ENCODE data around the gene ITGB6.

Gene ITGB6

GRCh38 chr2:160060297-160060696, 139.8 kb downstream of the ITGB6 start:
- TF ChIP-seq POLR2A (IDR thresholded peaks at IDR 0.05; ENCODE audit: low read length) (no peak), GATA1 (IDR thresholded peaks at IDR 0.05; ENCODE audit: low read depth, low read length) (no peak)
- no peak for DNase-seq

DNA sequence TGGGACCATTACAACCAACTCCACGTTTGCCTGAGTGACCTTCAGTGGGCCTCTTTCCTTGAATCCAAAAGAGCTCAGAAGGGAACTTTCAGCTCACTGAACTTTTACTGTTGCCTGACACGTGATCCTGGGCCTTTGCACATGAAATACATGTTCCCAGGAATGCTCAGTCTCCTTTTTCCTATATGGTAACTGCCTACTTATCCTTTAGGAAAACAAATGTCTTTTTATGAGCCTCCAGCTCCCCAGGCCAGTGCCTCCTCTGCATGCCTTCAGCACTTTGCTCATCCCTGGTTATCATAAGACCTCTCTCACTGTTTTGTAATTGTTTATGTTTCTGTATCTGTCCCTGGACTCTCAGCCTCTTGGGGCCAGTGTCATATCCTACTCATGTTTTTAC, 142.7 kb downstream of the ITGB6 start:
- no peak for TF ChIP-seq POLR2A (IDR thresholded peaks at IDR 0.05; ENCODE audit: low read length)
- TF ChIP-seq GATA1 (IDR thresholded peaks at IDR 0.05; ENCODE audit: low read depth, low read length), result no peak
- no peak for DNase-seq

GRCh38 chr2:160055726-160056108, 144.4 kb downstream of the ITGB6 start:
- no peak for TF ChIP-seq POLR2A (IDR thresholded peaks at IDR 0.05; ENCODE audit: low read length)
- TF ChIP-seq GATA1 (IDR thresholded peaks at IDR 0.05; ENCODE audit: low read depth, low read length), result no peak
- DNase-seq, result no peak

- DNase-seq, result no peak
- TF ChIP-seq GATA1 (IDR thresholded peaks at IDR 0.05; ENCODE audit: low read depth, low read length), result no peak
- no peak for TF ChIP-seq POLR2A (IDR thresholded peaks at IDR 0.05; ENCODE audit: low read length)
Measured at GRCh38 chr2:160054984-160055725, 144.9 kb downstream of the ITGB6 start.

- no peak for DNase-seq
- TF ChIP-seq POLR2A (IDR thresholded peaks at IDR 0.05; ENCODE audit: low read length), result no peak
- TF ChIP-seq GATA1 (IDR thresholded peaks at IDR 0.05; ENCODE audit: low read depth, low read length), result no peak
Measured at GRCh38 chr2:160053946-160054345, 146.1 kb downstream of the ITGB6 start.

GRCh38 chr2:160052531-160052930, 147.5 kb downstream of the ITGB6 start:
- no peak for DNase-seq
- TF ChIP-seq GATA1 (IDR thresholded peaks at IDR 0.05; ENCODE audit: low read depth, low read length) (no peak), POLR2A (IDR thresholded peaks at IDR 0.05; ENCODE audit: low read length) (no peak)

DNA sequence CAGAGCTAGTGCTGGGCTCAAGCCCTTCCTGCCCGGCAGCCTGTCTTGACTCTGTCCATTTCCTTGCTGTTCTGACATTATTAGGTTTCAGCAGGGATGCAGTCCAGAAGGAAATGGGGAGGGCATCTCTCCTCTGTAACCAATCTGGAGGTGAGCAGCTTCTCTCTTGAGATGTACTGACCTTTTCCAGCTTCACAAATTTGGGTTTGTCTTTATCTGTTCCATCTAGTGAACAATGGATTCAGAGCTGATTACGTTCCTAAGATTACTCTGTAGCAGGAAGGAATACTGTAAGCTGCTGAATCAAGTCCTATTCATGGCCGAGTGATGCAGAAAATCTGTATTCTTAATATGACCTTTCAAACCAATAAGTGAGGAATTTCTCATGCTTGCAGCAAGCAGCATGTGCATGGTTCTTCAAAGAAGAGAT, 148.7 kb downstream of the ITGB6 start:
- no peak for DNase-seq
- TF ChIP-seq GATA1 (IDR thresholded peaks at IDR 0.05; ENCODE audit: low read depth, low read length) (no peak), POLR2A (IDR thresholded peaks at IDR 0.05; ENCODE audit: low read length) (no peak)

DNA sequence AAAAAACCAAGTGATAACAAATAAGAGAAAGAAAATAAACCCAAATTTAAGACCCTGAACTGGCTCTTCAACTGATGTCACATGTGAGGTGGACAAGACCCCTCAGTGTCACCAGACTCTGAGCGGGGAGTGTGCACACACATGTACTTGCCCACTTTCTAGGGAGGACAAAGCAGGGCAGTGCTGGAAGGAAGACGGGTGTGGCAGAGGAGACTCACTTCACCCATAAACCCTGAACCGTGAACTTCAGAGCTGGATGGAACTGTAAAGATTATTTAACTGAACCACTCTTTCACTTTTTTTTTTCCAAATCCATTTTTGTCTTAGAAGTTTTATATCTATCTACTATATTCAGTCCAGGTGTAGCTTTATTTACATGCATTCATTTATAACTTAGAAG, 149.9 kb downstream of the ITGB6 start:
- no peak for TF ChIP-seq GATA1 (IDR thresholded peaks at IDR 0.05; ENCODE audit: low read depth, low read length)
- no peak for TF ChIP-seq POLR2A (IDR thresholded peaks at IDR 0.05; ENCODE audit: low read length)
- DNase-seq, result no peak

Data from erythroblast (primary cell).